ENCODE measurements around the gene STX4. TPM values are rescaled to one million over a fixed set of nuclear protein-coding genes. Genes with fewer than 3 reads are reported as not detected.

Gene STX4
- total RNA-seq, 4 donors from 2014 or later = 36.8 to 54.0 (median 41.0) TPM

DNA sequence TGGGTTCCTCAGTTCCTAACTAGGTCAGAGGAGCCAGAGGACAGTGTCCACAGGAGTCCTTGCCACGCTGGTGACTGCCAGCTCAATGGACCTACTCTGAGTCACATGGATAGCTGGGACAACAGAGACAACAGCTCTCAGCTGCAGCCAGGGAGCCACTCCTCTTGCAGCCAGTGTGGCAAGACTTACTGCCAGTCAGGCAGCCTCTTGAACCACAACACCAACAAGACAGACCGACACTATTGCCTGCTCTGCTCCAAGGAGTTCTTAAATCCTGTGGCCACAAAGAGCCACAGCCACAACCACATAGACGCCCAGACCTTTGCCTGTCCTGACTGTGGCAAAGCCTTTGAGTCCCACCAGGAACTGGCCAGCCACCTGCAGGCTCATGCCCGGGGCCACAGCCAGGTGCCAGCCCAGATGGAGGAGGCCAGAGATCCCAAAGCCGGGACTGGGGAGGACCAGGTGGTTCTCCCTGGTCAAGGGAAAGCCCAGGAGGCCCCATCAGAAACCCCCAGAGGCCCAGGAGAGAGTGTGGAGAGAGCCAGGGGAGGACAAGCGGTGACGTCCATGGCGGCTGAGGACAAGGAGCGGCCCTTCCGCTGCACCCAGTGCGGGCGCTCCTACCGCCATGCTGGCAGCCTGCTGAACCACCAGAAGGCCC is 47.5 kb downstream of the STX4 start:
- no peak for DNase-seq (ENCODE audit: extremely low spot score)
- no peaks in the 10 kb centered on the region for H3K9me3 ChIP-seq
- peaks cover 36 to 100% (median 99%) of the 10 kb centered on the region in 4 donors for H3K36me3 ChIP-seq
- intact Hi-C loops (cut with DNase I) = no loop called here
- WGBS = 95% methylated on average over 3 of the region's 13 CpGs
- no peak overlapping the region for H3K27ac ChIP-seq (replicated peaks in 1 of 4)
- no peak for TF ChIP-seq POLR2AphosphoS5 (IDR thresholded peaks at IDR 0.05)
- TF ChIP-seq, protein P1, sequence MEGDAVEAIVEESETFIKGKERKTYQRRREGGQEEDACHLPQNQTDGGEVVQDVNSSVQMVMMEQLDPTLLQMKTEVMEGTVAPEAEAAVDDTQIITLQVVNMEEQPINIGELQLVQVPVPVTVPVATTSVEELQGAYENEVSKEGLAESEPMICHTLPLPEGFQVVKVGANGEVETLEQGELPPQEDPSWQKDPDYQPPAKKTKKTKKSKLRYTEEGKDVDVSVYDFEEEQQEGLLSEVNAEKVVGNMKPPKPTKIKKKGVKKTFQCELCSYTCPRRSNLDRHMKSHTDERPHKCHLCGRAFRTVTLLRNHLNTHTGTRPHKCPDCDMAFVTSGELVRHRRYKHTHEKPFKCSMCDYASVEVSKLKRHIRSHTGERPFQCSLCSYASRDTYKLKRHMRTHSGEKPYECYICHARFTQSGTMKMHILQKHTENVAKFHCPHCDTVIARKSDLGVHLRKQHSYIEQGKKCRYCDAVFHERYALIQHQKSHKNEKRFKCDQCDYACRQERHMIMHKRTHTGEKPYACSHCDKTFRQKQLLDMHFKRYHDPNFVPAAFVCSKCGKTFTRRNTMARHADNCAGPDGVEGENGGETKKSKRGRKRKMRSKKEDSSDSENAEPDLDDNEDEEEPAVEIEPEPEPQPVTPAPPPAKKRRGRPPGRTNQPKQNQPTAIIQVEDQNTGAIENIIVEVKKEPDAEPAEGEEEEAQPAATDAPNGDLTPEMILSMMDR (IDR thresholded peaks at IDR 0.05) = no peak
- no peak for TF ChIP-seq EP300 (IDR thresholded peaks at IDR 0.05)
- no peak for TF ChIP-seq POLR2A (IDR thresholded peaks at IDR 0.05; ENCODE audit: low read depth)
- no peaks in the 10 kb centered on the region for H3K27me3 ChIP-seq
- H3K4me3 ChIP-seq = no peak overlapping the region
- H3K4me1 ChIP-seq = peaks cover 3 to 36% (median 18%) of the 10 kb centered on the region in 4 donors

- Histone ChIP-seq H3K4me1 (peaks cover 3 to 28% (median 12%) of the 10 kb centered on the region in 4 donors), H3K9me3 (no peaks in the 10 kb centered on the region), H3K27me3 (no peaks in the 10 kb centered on the region), H3K27ac (replicated peaks in 1 of 4) (no peak overlapping the region), H3K36me3 (peaks cover 33 to 100% (median 100%) of the 10 kb centered on the region in 4 donors), H3K4me3 (no peak overlapping the region)
- TF ChIP-seq POLR2AphosphoS5 (IDR thresholded peaks at IDR 0.05) = no peak
- DNase-seq (ENCODE audit: extremely low spot score) = no peak
- WGBS = 84% methylated on average over 21 of the region's 26 CpGs
- intact Hi-C loops (cut with DNase I) = no loop called here
These were observed 48.3 kb downstream of the STX4 start for GRCh38 chr16:31081428-31082351.

DNA sequence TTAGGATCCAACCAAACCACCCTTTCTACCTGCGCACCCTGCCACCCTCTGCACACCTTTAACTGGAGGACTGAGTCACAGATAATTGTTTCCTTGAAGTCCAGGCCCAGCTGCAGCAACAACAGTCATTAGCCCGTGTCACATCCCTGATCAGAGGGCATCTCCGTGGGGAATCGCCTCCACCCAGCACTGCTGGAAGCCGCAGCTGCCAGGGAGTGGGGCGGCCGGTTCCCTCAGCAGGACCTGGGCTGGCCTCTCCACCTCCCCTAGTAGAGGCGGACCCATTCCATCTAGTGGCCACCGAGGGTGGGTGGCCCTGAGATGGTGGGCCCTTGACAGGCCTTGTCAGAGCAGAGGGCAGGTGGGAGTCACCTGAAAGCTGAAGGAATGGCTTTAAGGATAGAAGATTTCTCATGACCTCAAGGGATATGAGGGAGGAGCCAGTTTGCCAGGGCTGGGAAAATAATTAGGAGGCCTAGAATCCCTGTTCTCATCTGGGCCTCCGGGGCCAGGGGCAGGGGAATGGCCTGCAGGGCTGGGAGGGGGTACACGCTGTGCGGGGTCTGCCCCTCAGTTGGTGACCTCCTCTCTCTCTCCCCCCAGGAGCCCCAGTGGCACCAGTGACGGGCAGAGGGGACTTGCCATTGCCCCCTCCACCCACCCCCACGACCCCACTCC is 49.1 kb downstream of the STX4 start:
- Histone ChIP-seq H3K27ac (replicated peaks in 1 of 4) (no peak overlapping the region), H3K4me1 (peaks cover 3 to 24% (median 12%) of the 10 kb centered on the region in 4 donors), H3K27me3 (no peaks in the 10 kb centered on the region), H3K9me3 (no peaks in the 10 kb centered on the region), H3K36me3 (peaks cover 25 to 100% (median 100%) of the 10 kb centered on the region in 4 donors), H3K4me3 (no peak overlapping the region)
- WGBS = 76% methylated on average over 9 of the region's 14 CpGs
- no peak for DNase-seq (ENCODE audit: extremely low spot score)
- intact Hi-C loops (cut with DNase I) = no loop called here
- no peak for TF ChIP-seq EP300 (IDR thresholded peaks at IDR 0.05)
- no peak for TF ChIP-seq POLR2A (IDR thresholded peaks at IDR 0.05; ENCODE audit: low read depth)
- TF ChIP-seq, protein P1 (IDR thresholded peaks at IDR 0.05) = no peak
- TF ChIP-seq POLR2AphosphoS5 (IDR thresholded peaks at IDR 0.05) = no peak

DNA sequence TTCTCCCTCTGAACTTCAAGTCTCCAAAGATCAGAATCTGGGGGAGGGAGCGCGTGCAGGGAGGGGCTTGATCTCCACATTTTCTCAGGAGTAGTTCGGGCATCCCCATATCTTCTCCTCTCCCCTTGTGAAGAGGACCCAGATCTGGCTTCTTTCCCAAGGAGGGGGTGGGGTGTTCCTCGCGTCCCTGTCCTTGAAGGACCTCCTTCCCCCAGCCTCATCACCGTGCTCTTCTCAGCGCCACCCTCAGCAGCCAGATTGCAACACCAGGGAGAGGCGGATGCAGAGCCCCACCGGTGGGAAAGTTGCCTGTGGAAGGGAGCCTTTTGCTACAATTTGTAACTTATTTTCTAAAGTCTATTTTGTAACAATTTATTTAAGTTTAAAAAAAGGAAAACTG is 49.7 kb downstream of the STX4 start:
- intact Hi-C loops (cut with DNase I) = no loop called here

More for the DNA sequence above, 49.7 kb downstream of the STX4 start:
- TF ChIP-seq POLR2AphosphoS5 (IDR thresholded peaks at IDR 0.05) = no peak
- no peak for TF ChIP-seq EP300 (IDR thresholded peaks at IDR 0.05)
- no peak for TF ChIP-seq POLR2A (IDR thresholded peaks at IDR 0.05; ENCODE audit: low read depth)
- TF ChIP-seq, protein P1 (IDR thresholded peaks at IDR 0.05) = no peak
- H3K9me3 ChIP-seq = no peaks in the 10 kb centered on the region
- H3K36me3 ChIP-seq = peaks cover 19 to 100% (median 100%) of the 10 kb centered on the region in 4 donors
- 73% methylated on average over 9 of the region's 9 CpGs for WGBS
- H3K27me3 ChIP-seq = no peaks in the 10 kb centered on the region
- H3K27ac ChIP-seq (replicated peaks in 1 of 4) = no peak overlapping the region
- H3K4me1 ChIP-seq = peaks cover 3 to 24% (median 12%) of the 10 kb centered on the region in 4 donors
- no peak overlapping the region for H3K4me3 ChIP-seq
- DNase-seq (ENCODE audit: extremely low spot score) = no peak

Data from esophagus muscularis mucosa (tissue), 4 donors.